DOHH2 (cell line): ENCODE results near the gene RRP7A.

ENCODE experiments used
- EZH2phosphoT487 ChIP-seq: fragments of 200-600 bp; sonication (generic); IDR thresholded peaks from 2 replicates; pipeline ENCODE4 v1.6.1; 2017; ENCODE audit warnings: borderline replicate concordance, mild to moderate bottlenecking, antibody characterized with exemption, low read length, moderate library complexity, mixed read lengths
- TF ChIP-seq, protein P1 (sequence below): fragments of 200-600 bp; sonication (generic); IDR thresholded peaks from one replicate; pipeline ENCODE4 v1.5.1; 2014; ENCODE audit warnings: antibody characterized with exemption, mild to moderate bottlenecking, low read depth, low read length; ENCODE audit not compliant: poor library complexity, severe bottlenecking

DNA sequence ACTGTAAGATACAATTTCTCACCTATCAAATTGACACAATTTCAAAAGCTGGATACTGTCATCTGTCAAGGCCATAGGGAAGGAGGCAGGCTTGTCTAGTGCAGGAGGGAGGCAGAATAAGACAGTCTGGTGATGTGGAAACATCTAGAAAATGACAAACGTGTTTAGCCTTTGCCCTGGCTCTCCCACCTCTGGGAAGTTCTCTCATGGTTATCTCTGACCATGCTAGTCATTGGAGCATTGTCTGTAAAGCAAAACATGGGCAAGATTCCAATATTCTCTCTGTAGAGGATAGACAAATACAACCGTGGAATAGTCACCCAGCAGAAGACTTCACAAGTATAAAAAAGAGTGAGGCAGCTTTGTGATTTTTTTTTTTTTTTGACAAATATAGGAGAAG, 25.1 kb upstream of the RRP7A start:
- TF ChIP-seq, protein P1, sequence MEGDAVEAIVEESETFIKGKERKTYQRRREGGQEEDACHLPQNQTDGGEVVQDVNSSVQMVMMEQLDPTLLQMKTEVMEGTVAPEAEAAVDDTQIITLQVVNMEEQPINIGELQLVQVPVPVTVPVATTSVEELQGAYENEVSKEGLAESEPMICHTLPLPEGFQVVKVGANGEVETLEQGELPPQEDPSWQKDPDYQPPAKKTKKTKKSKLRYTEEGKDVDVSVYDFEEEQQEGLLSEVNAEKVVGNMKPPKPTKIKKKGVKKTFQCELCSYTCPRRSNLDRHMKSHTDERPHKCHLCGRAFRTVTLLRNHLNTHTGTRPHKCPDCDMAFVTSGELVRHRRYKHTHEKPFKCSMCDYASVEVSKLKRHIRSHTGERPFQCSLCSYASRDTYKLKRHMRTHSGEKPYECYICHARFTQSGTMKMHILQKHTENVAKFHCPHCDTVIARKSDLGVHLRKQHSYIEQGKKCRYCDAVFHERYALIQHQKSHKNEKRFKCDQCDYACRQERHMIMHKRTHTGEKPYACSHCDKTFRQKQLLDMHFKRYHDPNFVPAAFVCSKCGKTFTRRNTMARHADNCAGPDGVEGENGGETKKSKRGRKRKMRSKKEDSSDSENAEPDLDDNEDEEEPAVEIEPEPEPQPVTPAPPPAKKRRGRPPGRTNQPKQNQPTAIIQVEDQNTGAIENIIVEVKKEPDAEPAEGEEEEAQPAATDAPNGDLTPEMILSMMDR: no peak
- no peak for TF ChIP-seq EZH2phosphoT487
